HG03095 (cell line): Measurements from ENCODE around the gene DNAJC10.
"Not testable (repeated sequence)": the region's sequence is repeated elsewhere in the genome, so short reads cannot be mapped to it uniquely, and the experiment has no call there.

ENCODE experiments used
- ATAC-seq: cut with Tn5 transposase; IDR thresholded peaks from one replicate; pipeline ENCODE4 v1.9.1; 2021; ENCODE audit warnings: moderate library complexity; ENCODE audit not compliant: unreplicated experiment

The DNAJC10 gene

GRCh38 chr2:182724656-182725055, 8.6 kb downstream of the DNAJC10 start:
- no peak for ATAC-seq

GRCh38 chr2:182726473-182726872, 10.4 kb downstream of the DNAJC10 start:
- no peak for ATAC-seq

GRCh38 chr2:182728014-182728413, 12.0 kb downstream of the DNAJC10 start:
- ATAC-seq, result no peak

GRCh38 chr2:182729710-182730339, 13.8 kb downstream of the DNAJC10 start:
- ATAC-seq, result no peak

DNA sequence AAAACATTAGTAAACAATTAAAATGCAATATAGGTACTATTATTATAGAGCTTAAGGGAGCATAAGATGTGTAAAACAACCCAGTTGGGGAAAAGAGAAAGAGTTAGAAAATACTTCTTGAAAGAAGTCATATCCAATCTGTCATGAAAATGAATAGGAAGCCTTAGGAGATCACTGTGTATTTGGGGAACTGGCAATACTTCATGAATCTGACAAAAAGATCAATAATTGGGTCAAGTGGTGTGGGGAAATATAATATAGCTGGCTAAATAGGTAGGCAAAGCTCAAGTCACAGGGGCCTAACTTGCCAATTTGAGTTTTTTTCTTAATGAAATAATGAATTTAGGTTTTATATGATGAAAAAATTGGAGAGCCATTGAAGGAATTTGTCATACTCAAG, 14.4 kb downstream of the DNAJC10 start:
- ATAC-seq, result no peak

- no peak for ATAC-seq
These were observed 16.7 kb downstream of the DNAJC10 start for GRCh38 chr2:182732736-182733135.

GRCh38 chr2:182733572-182733971, 17.5 kb downstream of the DNAJC10 start:
- ATAC-seq, result no peak

DNA sequence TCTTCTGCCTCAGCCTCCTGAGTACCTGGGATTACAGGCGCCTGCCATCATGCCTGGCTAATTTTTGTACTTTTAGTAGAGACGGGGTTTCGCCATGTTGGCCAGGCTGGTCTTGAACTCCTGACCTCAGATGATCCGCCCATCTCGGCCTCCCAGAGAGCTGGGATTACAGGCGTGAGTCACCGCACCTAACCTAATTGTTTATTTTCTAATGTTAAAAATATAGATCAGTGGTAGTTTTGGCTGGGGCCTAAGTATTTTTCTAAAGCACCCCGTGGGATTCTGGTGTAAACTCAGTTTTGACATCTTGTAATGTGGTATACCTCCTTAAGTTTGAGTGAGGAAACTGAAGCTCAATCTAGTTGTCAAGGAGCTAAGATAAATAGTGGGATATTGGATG, 20.8 kb downstream of the DNAJC10 start:
- not testable (repeated sequence) for ATAC-seq

DNA sequence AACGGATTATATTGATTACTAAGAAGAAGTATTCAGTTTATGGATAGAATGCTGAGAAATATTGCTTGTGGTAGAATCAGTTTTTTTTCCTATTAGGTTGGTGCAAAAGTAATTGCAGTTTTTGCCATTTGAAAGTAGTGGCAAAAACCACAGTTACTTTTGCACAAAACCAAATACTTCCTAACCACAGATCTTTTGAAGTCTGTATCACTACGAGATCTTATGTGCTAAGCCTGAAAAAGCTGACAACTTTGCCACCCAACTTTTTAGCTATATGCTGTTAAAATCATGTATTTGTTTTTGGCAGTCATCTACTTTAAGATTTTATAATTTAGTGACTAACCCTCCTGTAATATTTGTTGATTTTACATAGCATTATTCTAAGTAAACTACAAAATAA, 24.6 kb downstream of the DNAJC10 start:
- no peak for ATAC-seq

GRCh38 chr2:182741620-182742019, 25.6 kb downstream of the DNAJC10 start:
- ATAC-seq, result no peak

DNA sequence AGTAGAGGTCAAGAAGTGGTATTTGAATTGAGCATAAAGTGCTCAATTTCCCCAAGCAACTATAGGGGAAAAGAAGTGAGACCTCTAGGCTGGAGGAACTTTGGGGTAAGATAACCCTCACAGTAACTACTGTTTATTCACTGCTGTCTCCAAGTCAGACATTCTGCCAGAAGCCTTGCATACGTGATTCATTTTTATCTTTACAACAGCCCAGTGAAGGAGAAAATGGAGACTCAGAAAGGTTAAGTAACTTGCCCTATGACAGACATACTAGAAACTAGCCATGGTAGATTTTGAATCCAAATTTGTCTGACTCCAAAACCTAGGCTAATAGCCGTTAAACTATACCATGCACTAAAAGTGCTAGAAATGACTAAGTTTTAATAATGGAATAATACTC, 28.4 kb downstream of the DNAJC10 start:
- no peak for ATAC-seq

GRCh38 chr2:182745061-182745460, 29.0 kb downstream of the DNAJC10 start:
- ATAC-seq, result no peak

- not testable (repeated sequence) for ATAC-seq
These were observed 29.8 kb downstream of the DNAJC10 start for GRCh38 chr2:182745894-182746293.

- no peak for ATAC-seq
These were observed 38.2 kb downstream of the DNAJC10 start for GRCh38 chr2:182754231-182754630.

DNA sequence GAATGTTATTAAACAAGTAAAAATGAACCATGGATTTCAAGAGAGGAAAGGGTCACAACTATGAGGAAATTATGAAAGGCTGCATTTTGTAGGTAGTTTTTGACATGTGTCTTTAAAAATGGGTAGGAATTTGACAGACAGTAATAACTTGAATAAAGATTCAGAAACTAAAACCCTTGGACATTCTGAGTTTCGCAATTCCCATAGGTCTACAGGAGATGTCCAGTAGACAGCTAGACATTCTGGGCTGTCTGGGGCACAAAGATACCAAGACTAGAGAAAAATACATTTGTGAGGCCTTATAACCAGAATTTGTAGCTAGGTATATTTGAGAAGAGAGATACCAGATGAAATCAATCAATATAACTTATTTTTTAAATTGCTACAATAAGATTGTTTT, 42.3 kb downstream of the DNAJC10 start:
- no peak for ATAC-seq

DNA sequence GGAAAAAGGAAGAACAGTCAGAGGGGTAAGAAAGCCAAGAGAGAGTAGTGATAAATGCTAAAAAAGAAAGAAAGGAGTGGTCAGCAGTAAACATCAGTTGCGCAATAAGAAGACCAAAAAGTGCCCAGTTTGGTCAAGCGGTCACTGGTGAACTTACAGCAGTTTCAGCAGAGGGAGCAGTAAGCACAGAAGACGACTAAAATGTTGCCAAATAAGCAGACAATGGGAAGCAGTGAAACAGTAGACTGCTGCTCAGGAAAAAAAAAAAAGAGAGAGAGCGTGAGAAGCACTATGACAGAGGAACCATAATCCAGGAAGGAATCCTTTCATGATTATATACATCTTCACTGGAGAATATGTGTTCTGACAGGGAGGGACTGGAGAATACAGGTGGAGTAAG, 45.8 kb downstream of the DNAJC10 start:
- ATAC-seq, result no peak

GRCh38 chr2:182763311-182763912, 47.4 kb downstream of the DNAJC10 start:
- no peak for ATAC-seq

DNA sequence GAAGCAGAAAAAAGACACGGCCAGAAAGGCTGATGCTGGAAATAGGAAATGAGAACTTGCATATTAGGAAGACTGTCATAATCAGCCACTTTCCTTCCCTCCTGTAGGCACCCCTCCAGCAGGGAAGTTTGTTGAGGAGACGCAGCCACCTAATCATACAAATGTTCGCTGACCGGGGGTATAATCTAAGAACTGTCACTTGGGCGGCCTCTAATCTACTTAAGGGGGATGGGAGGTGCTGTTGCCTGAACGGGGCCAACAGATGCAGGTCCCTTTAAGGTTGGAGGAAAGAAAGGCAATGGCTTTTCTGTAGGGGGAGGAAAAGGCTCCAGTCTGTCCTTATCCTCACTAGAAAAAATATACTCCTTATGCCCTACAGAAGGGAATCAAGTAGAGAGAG, 50.6 kb downstream of the DNAJC10 start:
- ATAC-seq, result no peak

- no peak for ATAC-seq
These were observed 51.5 kb downstream of the DNAJC10 start for GRCh38 chr2:182767578-182767977.

DNA sequence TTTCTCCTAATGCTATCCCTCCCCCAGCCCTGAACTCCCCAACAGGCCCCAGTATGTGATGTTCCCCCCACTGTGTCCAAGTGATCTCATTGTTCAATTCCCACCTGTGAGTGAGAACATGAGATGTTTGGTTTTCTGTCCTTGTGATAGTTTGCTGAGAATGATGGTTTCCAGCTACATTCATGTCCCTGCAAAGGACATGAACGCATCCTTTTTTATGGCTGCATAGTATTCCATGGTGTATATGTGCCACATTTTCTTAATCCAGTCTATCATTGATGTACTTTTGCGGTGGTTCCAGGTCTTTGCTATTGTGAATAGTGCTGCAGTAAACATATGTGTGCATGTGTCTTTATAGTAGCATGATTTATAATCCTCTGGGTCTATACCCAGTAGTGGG, 52.9 kb downstream of the DNAJC10 start:
- ATAC-seq, result not testable (repeated sequence)

DNA sequence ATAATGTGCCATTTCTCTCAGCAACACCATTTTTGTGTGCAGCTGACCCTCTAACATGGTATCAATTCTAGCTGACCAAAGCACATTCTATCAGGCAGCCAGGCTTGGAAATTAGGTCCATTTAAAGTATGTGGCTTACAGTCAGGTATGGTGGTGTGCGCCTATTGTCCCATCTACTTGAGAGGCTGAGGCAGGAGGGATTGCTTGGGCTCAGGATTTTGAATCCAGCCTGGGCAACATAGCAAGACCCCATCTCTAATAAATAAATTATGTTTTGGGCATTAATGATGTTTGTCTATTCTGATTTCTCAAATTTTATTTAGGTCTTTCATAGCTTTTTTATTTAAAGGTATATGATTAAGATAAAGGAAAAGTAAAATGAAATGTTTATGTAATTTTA, 63.3 kb downstream of the DNAJC10 start:
- ATAC-seq, result no peak

DNA sequence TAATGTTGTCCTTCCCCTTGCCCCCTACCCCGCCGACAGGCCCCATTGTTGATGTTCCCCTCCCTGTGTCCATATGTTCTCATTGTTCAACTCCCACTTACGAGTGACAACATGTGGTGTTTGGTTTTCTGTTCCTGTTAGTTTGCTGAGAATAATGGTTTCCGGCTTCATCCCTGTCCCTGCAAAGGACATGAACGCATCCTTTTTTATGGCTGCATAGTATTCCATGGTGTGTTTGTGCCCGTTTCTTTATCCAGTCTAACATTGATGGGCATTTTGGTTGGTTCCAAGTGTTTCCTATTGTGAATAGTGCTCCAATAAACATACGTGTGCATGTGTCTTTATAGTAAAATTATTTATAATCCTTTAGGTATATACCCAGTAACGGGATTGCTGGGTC, 65.0 kb downstream of the DNAJC10 start:
- ATAC-seq, result not testable (repeated sequence)

DNA sequence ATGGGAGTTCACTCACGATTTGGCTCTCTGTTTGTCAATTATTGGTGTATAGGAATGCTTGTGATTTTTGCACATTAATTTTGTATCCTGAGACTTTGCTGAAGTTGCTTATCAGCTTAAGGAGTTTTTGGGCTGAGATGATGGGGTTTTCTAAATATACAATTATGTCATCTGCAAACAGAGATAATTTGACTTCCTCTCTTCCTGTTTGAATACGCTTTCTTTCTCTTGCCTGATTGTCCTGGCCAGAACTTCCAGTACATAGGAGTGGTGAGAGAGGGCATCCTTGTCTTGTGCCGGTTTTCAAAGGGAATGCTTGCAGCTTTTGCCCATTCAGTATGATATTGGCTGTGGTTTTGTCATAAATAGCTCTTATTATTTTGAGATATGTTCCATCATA, 66.6 kb downstream of the DNAJC10 start:
- not testable (repeated sequence) for ATAC-seq
